GM12864 (cell line): ENCODE results near the gene TPM1.

ENCODE experiments used
- DNase-seq: peaks from one replicate; pipeline ENCODE4 v3.0.0-alpha.2; 2011; ENCODE audit warnings: low read depth
- H3K4me3 ChIP-seq: 2 replicates; pipeline ENCODE4 v1.5.1; 2011; ENCODE audit warnings: mild to moderate bottlenecking, low read depth, low read length, control low read depth
- TF ChIP-seq, protein P1 (sequence below): IDR thresholded peaks from 2 replicates; pipeline ENCODE4 v1.5.1; 2011; ENCODE audit warnings: low read depth, mild to moderate bottlenecking, moderate library complexity, low read length, control low read depth, inconsistent platforms; ENCODE audit errors: missing control alignments

Gene TPM1

DNA sequence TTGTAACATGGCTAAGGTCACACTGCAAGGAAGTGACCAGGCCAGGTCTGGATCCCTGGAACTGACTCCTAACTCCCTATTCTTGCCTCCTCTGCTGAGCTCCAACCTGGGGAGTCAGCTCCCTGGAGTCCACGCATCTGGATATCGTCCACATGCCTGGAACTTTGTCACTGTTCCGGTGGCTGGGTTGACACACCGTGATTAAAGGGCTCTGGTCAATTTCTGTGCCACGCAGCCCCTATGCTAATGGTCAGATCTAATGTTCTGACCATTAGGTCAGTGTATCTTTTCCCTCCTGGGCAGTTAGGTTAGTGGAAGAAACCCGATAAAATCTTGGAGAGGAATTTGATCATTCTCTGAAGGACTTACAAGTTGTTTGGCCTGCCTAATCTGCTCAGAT is 1.6 kb upstream of the TPM1 start:
- TF ChIP-seq, protein P1, sequence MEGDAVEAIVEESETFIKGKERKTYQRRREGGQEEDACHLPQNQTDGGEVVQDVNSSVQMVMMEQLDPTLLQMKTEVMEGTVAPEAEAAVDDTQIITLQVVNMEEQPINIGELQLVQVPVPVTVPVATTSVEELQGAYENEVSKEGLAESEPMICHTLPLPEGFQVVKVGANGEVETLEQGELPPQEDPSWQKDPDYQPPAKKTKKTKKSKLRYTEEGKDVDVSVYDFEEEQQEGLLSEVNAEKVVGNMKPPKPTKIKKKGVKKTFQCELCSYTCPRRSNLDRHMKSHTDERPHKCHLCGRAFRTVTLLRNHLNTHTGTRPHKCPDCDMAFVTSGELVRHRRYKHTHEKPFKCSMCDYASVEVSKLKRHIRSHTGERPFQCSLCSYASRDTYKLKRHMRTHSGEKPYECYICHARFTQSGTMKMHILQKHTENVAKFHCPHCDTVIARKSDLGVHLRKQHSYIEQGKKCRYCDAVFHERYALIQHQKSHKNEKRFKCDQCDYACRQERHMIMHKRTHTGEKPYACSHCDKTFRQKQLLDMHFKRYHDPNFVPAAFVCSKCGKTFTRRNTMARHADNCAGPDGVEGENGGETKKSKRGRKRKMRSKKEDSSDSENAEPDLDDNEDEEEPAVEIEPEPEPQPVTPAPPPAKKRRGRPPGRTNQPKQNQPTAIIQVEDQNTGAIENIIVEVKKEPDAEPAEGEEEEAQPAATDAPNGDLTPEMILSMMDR, result no peak
- H3K4me3 ChIP-seq, result no peak overlapping the region
- no peak for DNase-seq

DNA sequence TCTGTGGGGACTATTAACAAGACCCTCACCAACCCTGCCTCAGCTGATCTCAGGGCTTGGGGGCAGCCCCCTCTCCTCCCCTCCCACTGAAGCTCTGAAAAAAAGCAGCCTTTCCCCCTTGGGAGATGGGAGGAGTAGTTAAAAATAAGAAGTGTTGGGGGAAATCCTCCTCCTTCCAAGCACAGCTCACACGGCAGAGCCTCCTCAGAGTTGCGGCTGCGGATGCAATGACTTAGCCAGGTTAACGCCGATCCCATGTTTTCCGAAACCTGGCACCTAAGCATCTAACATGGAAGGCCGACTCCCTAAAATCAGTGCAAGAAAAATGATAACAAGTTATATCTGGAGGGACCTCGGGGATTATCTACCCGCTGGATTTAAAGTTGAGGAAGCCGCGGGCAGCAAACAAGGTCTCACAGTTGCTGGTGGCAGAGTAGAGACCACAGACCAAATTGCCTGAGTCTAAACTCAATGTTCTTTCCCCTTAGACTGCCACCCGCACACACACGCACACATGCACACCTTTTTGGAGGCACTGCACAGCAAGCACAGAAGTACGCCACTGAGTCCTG is 1.1 kb upstream of the TPM1 start:
- DNase-seq, result no peak
- TF ChIP-seq, protein P1, result no peak
- no peak overlapping the region for H3K4me3 ChIP-seq

DNA sequence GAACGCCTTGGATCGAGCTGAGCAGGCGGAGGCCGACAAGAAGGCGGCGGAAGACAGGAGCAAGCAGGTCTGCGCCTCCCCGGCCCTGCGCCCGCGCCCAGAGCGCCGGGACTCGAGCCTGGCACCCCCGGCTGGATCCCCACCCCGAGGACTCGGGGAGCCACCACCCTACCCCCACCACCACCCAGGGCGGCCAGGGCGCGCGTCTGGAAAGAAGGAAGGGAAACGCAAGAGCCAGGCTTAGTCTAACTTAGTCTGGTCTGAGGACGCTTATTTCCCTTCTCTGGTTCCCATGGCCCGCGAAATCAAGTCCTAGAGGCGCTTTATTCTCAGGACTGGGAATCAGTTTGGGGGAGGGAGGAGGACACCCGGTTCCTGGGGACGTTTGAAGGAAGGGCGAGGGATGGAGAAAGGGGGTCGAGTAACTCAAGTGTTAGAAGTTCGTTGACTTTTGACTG is 359 bp downstream of the TPM1 start:
- TF ChIP-seq, protein P1, result no peak
- H3K4me3 ChIP-seq, result no peak overlapping the region
- DNase-seq, result no peak

DNA sequence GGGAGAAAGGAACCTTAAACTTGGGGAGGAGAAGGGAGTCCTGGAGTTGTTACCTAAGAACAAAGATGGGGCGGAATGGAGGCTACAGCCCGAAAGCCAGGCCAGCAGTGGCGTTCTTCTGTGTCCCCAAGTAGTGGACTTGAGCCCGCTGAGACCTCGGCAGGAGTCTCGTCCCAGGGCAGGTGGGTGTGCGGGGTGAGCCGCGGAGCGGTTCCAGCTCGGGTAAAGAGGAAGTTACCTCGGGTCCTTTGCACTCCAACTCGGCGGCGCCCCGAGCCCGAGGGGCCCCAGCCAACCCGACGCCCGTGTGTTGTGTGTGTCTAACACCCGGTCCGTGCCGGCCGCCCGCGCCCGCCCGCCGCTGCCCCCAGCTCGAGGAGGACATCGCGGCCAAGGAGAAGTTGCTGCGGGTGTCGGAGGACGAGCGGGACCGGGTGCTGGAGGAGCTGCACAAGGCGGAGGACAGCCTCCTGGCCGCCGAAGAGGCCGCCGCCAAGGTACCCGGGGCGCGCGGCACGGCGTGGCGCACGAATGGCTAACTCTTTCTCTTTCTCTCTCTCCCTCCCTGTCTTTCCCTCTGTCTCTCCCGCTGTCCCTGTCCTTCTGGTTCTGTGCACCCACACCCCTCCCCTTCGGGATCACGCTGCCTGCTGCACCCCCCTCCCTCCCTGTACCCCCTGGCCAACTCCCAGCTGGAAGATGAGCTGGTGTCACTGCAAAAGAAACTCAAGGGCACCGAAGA is 959 bp downstream of the TPM1 start:
- TF ChIP-seq, protein P1, result no peak
- DNase-seq, result no peak
- H3K4me3 ChIP-seq, result no peak overlapping the region

DNA sequence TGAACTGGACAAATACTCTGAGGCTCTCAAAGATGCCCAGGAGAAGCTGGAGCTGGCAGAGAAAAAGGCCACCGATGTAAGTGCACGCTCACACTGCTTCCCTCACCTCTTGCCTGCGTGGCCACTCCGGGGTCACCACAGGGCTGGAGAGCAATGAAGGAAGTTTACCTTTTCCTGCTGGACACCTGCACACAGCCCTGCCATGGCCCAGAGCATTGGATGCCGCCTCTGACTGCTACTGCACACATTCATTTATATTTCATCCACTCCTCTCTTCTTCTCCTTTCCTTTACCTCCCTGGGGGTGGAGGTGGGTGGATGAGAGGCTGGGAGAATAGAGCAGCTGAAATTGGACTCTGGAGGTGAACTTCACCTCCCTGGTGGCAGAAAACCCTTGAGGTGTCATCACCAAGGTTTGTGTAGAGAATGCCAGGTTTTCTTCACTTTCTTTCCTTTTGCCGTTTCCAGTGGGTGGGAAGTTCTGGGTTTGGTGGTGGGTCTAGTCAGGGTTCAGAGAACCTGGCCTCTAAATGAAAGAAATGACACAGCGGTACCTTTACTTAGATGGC is 1.6 kb downstream of the TPM1 start:
- no peak overlapping the region for H3K4me3 ChIP-seq
- TF ChIP-seq, protein P1, result no peak
- DNase-seq, result no peak

DNA sequence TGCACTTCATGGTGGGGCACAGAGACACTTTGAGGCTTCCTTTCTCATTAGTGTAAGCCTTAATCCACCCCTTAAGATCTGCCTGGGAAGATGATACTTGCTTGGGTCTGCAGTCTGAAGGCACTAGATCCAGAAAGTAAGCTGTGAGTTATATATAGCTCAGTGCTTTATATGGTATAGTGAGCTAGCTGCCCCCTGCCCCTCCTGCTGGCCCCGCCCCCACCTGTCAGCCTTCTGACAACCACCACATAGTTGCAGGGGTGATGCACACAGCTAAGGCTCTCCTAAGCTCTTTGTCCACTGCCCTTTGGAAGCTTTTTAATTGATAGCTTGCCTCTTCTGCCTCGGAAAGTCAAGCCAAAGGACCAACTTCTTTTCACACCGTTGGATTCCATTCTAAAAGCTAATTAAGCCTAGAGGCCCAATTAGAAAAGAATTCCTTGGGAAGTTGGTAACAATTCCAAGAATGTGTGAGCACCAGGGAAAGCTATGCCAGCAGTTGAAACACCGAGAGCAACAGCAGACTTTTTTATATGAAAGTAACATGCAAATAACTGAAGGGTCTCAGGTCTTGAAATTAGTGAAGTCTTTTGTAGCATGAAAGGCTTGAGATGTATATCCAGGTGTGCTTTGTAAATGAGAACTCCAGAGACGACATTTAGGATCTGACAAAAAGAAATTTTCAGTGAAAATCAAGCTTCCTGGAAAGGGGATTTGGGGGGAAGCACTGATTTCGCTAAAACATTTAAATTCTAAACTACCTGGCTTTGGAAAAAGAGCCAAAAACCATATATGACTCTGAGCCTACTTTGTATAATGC is 2.3 kb downstream of the TPM1 start:
- no peak overlapping the region for H3K4me3 ChIP-seq
- DNase-seq, result no peak

More for the DNA sequence above, 2.3 kb downstream of the TPM1 start:
- TF ChIP-seq, protein P1, result no peak
